ENCODE measurements around the gene C16orf46.

C16orf46 gene

GRCh38 chr16:81076566-81077075 lies 417 bp downstream of the C16orf46 start:
- peak; percentile 91 for DNase-seq (ENCODE audit: low spot score)

- no peak for DNase-seq (ENCODE audit: low spot score)
Measured at GRCh38 chr16:81073560-81074330, 3.3 kb downstream of the C16orf46 start.

GRCh38 chr16:81071805-81072204 lies 5.2 kb downstream of the C16orf46 start:
- no peak for DNase-seq (ENCODE audit: low spot score)

GRCh38 chr16:81070979-81071378 lies 6.1 kb downstream of the C16orf46 start:
- DNase-seq (ENCODE audit: low spot score) = no peak

GRCh38 chr16:81069063-81069462 lies 8.0 kb downstream of the C16orf46 start:
- DNase-seq (ENCODE audit: low spot score) = no peak

- no peak for DNase-seq (ENCODE audit: low spot score)
Measured at GRCh38 chr16:81067166-81067565, 9.9 kb downstream of the C16orf46 start.

- DNase-seq (ENCODE audit: low spot score) = no peak
Measured at GRCh38 chr16:81066681-81067080, 10.4 kb downstream of the C16orf46 start.

GRCh38 chr16:81061871-81062608 lies 15.0 kb downstream of the C16orf46 start:
- no peak for DNase-seq (ENCODE audit: low spot score)

GRCh38 chr16:81061307-81061640 lies 15.8 kb downstream of the C16orf46 start:
- DNase-seq (ENCODE audit: low spot score) = no peak

GRCh38 chr16:81060576-81061306 lies 16.3 kb downstream of the C16orf46 start:
- no peak for DNase-seq (ENCODE audit: low spot score)

- DNase-seq (ENCODE audit: low spot score) = no peak
Measured at GRCh38 chr16:81053761-81054160, 23.3 kb downstream of the C16orf46 start.

GRCh38 chr16:81042821-81043220 lies 34.2 kb downstream of the C16orf46 start:
- no peak for DNase-seq (ENCODE audit: low spot score)

GRCh38 chr16:81041696-81042095 lies 35.3 kb downstream of the C16orf46 start:
- no peak for DNase-seq (ENCODE audit: low spot score)

- DNase-seq (ENCODE audit: low spot score) = no peak
Measured at GRCh38 chr16:81040842-81041241, 36.2 kb downstream of the C16orf46 start.

- no peak for DNase-seq (ENCODE audit: low spot score)
Measured at GRCh38 chr16:81040131-81040530, 36.9 kb downstream of the C16orf46 start.

GRCh38 chr16:81036751-81037350 lies 40.2 kb downstream of the C16orf46 start:
- DNase-seq (ENCODE audit: low spot score) = no peak

- DNase-seq (ENCODE audit: low spot score) = peak; percentile 12
Measured at GRCh38 chr16:81035975-81036750, 40.9 kb downstream of the C16orf46 start.

GRCh38 chr16:81035398-81035974 lies 41.6 kb downstream of the C16orf46 start, which contains the start of gene ATMIN:
Gene ATMIN (plus strand): TSS chr16:81035842. CDS start chr16:81035871, 29 bp downstream.
- DNase-seq (ENCODE audit: low spot score) = peak; percentile 89

GRCh38 chr16:81029930-81030604 lies 47.0 kb downstream of the C16orf46 start:
- DNase-seq (ENCODE audit: low spot score) = no peak

GRCh38 chr16:81026429-81026828 lies 50.6 kb downstream of the C16orf46 start:
- DNase-seq (ENCODE audit: low spot score) = no peak
